KMS-11 (cell line): ENCODE data around the gene CHST13.

Experiments used
- H2AFZ ChIP-seq: fragments of 200-600 bp; sonication (generic); 2 replicates; pipeline ENCODE4 v1.6.1; 2016; ENCODE audit warnings: antibody characterized with exemption, mixed run types, low read depth
- H3K27ac ChIP-seq: fragments of 200-600 bp; sonication (generic); 2 replicates; pipeline ENCODE4 v1.6.1; 2016; ENCODE audit warnings: mild to moderate bottlenecking, mixed run types
- H3K27me3 ChIP-seq: fragments of 200-600 bp; sonication (generic); 2 replicates; pipeline ENCODE4 v1.6.1; 2017; ENCODE audit warnings: mild to moderate bottlenecking, low read depth, mixed run types, moderate library complexity; ENCODE audit not compliant: insufficient read depth
- H3K36me3 ChIP-seq: fragments of 200-600 bp; sonication (generic); 2 replicates; pipeline ENCODE4 v1.6.1; 2017; ENCODE audit warnings: mild to moderate bottlenecking, mixed run types; ENCODE audit not compliant: insufficient read depth
- H3K4me1 ChIP-seq: fragments of 200-600 bp; sonication (generic); 2 replicates; pipeline ENCODE4 v1.6.1; 2016; ENCODE audit warnings: mild to moderate bottlenecking, low read depth, mixed run types; ENCODE audit not compliant: poor library complexity, severe bottlenecking
- H3K4me2 ChIP-seq: fragments of 200-600 bp; sonication (generic); 2 replicates; pipeline ENCODE4 v1.7.0; 2016; ENCODE audit warnings: mild to moderate bottlenecking, mixed run types
- H3K4me3 ChIP-seq: fragments of 200-600 bp; sonication (generic); IDR thresholded peaks from 2 replicates; pipeline ENCODE4 v1.6.1; 2017; ENCODE audit warnings: low read depth, low read length, mixed read lengths; ENCODE audit not compliant: insufficient read depth
- H3K79me2 ChIP-seq: fragments of 200-600 bp; sonication (generic); 2 replicates; pipeline ENCODE4 v1.6.1; 2016; ENCODE audit warnings: low read depth, mixed run types; ENCODE audit not compliant: insufficient read depth
- H3K9ac ChIP-seq: fragments of 200-600 bp; sonication (generic); 2 replicates; pipeline ENCODE4 v1.6.1; 2016; ENCODE audit warnings: mild to moderate bottlenecking, mixed run types
- H4K20me1 ChIP-seq: fragments of 200-600 bp; sonication (generic); 2 replicates; pipeline ENCODE4 v1.6.1; 2016; ENCODE audit warnings: mild to moderate bottlenecking, mixed run types; ENCODE audit not compliant: insufficient read depth
- CTCF ChIP-seq: fragments of 200-600 bp; sonication (generic); conservative IDR thresholded peaks from 2 replicates; pipeline ENCODE4 v1.6.1; 2017; ENCODE audit warnings: low read depth, mild to moderate bottlenecking, antibody characterized with exemption, low read length, moderate library complexity, mixed read lengths

The CHST13 gene

DNA sequence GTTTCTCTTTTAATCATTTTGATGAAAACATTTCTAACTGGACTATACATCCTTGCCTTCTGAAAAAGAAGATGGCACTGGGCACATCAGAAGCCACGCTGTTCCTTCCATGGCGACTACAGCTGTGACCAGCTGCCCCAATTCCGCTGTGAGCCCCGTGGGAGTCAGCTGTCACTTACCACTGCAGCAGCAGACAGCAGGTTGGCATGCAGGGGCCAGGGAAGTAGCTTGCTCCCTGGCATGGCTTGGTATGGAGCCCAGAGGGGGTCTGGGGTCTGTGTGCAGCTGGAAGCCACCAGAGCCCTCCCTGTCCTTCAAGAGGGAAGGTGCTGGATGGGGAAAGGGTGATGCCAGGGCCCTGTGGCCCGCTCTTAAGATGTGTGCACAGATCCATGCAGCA, 43.7 kb upstream of the CHST13 start:
- no peak for TF ChIP-seq CTCF
- H3K36me3 ChIP-seq: no peaks in the 10 kb centered on the region
- H4K20me1 ChIP-seq: no peaks in the 10 kb centered on the region
- no peak overlapping the region for H3K4me2 ChIP-seq
- H2AFZ ChIP-seq: no peak overlapping the region
- H3K4me3 ChIP-seq: no peak overlapping the region
- no peak overlapping the region for H3K9ac ChIP-seq
- H3K4me1 ChIP-seq: peaks cover 4% of the 10 kb centered on the region
- H3K79me2 ChIP-seq: no peaks in the 10 kb centered on the region
- H3K27ac ChIP-seq: no peak overlapping the region
- H3K27me3 ChIP-seq: no peaks in the 10 kb centered on the region

- no peak for TF ChIP-seq CTCF
- Histone ChIP-seq H3K4me2 (no peak overlapping the region), H3K4me3 (no peak overlapping the region), H2AFZ (no peak overlapping the region), H3K27me3 (no peaks in the 10 kb centered on the region), H3K27ac (no peak overlapping the region), H4K20me1 (no peaks in the 10 kb centered on the region), H3K9ac (no peak overlapping the region), H3K79me2 (no peaks in the 10 kb centered on the region), H3K4me1 (peaks cover 4% of the 10 kb centered on the region), H3K36me3 (no peaks in the 10 kb centered on the region)
These were observed 43.1 kb upstream of the CHST13 start for GRCh38 chr3:126480861-126481260.

DNA sequence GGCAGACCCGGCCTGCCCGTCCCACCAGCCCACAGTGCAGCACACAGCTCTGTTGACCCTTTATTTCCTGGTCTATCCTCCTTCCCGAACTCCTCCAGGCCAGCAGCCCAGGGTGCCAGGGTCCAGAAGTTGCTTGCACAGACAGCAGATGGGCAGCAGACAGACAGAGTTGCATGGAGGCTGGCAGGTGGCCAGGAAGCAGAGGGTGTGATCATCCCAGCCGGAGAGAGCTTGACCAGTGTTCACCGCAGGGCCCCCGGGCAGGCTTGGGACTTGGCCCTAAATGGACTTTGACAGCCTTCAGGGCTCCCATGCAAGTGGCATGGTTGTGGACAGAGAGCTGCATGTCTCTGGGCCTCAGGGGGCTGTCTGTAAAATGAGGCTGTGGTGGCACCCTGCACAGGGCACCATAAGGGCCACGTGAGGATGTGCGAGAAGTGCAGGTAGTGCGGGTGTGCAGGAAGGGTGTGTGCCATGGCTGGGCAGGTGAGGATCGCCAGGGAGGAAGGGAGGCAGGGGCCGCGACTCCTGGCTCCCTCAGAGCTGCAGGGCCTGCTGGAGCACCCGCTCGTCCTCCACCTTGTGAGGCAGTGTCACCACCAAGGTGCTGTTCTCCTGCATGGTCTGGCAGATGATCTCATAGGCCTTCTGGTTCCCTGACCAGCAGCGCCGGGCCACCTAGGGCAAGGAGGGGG, 42.0 kb upstream of the CHST13 start:
- Histone ChIP-seq H3K79me2 (no peaks in the 10 kb centered on the region), H3K27me3 (no peaks in the 10 kb centered on the region), H3K36me3 (no peaks in the 10 kb centered on the region), H3K4me2 (no peak overlapping the region), H2AFZ (no peak overlapping the region), H4K20me1 (no peaks in the 10 kb centered on the region), H3K4me1 (no peaks in the 10 kb centered on the region), H3K4me3 (no peak overlapping the region), H3K27ac (no peak overlapping the region), H3K9ac (no peak overlapping the region)
- TF ChIP-seq CTCF: no peak

GRCh38 chr3:126482503-126483255, 41.3 kb upstream of the CHST13 start:
- Histone ChIP-seq H3K4me1 (no peaks in the 10 kb centered on the region), H3K9ac (no peak overlapping the region), H3K4me2 (no peak overlapping the region), H3K27me3 (no peaks in the 10 kb centered on the region), H3K36me3 (no peaks in the 10 kb centered on the region), H4K20me1 (no peaks in the 10 kb centered on the region), H2AFZ (no peak overlapping the region), H3K27ac (no peak overlapping the region), H3K79me2 (no peaks in the 10 kb centered on the region), H3K4me3 (no peak overlapping the region)
- TF ChIP-seq CTCF: no peak
